Activated T-cell treated with anti-CD3 and anti-CD28 coated beads for 1 hour (primary cell): ENCODE data around the gene ACAT1.
"Not testable (repeated sequence)": the region's sequence is repeated elsewhere in the genome, so short reads cannot be mapped to it uniquely, and the experiment has no call there.

ENCODE experiments used
- DNase-seq: peaks from one replicate; pipeline ENCODE4 v3.0.0-alpha.2; 2020; ENCODE audit warnings: low read depth

The ACAT1 gene

GRCh38 chr11:108121274-108122155 is at the start of gene ACAT1:
Gene ACAT1, plus strand, starts transcription at chr11:108121567. Its CDS starts 40 bp downstream, at chr11:108121607.
- peak; percentile 97 for DNase-seq

DNA sequence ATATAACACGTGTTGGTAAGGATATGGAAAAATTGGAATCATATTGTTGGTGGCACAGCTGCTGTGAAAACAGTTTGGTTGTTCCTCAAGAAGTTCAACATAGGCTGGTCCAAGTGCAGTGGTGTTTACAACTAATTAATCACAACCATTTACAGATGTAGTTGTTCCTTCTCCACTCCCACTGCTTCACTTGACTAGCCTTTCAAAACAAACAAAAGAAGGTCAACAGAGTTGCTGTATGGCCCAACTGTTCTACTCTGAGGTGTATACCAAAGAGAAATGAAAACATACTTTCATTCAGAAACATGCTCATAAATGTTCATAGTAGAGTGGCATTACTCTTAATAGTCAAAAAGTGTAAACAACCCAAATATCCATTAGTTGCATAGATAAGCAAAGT is 36.6 kb upstream of the ACAT1 start:
- no peak for DNase-seq

DNA sequence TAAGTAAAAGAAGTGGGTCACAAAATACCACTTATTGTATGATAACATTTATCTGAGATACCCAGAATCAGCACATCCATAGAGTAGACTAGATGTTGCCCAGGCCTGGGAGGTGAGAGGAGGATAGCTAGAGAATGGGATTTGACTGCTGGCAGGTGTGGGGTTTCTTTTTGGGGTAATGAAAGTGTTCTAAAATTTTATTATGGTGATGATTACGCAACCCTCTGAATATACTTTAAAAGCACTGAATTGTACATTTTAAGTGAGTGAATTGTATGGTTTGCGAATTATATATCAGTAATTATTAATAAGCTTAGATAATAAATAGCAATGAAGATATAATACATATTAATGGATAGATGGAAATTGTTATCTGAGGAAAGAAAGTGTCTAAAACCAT is 35.7 kb upstream of the ACAT1 start:
- DNase-seq = no peak

DNA sequence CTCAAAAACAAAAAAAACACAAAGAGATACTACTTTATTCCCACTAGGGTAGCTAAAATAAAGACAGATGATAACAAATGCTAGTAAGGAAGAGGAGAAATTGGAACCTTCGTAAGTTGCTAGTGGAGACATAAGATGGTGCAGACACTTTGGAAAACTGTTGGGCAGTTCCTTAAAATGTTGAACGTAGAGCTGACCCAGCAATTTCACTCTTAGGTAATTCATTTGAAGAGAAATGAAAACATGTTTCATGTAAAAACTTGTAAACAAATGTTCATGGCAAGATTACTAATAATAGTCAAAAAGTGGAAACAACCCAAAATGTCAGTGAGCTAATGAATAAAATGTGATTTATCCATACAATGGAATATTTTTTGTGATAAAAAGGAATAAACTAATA is 29.2 kb upstream of the ACAT1 start:
- no peak for DNase-seq

DNA sequence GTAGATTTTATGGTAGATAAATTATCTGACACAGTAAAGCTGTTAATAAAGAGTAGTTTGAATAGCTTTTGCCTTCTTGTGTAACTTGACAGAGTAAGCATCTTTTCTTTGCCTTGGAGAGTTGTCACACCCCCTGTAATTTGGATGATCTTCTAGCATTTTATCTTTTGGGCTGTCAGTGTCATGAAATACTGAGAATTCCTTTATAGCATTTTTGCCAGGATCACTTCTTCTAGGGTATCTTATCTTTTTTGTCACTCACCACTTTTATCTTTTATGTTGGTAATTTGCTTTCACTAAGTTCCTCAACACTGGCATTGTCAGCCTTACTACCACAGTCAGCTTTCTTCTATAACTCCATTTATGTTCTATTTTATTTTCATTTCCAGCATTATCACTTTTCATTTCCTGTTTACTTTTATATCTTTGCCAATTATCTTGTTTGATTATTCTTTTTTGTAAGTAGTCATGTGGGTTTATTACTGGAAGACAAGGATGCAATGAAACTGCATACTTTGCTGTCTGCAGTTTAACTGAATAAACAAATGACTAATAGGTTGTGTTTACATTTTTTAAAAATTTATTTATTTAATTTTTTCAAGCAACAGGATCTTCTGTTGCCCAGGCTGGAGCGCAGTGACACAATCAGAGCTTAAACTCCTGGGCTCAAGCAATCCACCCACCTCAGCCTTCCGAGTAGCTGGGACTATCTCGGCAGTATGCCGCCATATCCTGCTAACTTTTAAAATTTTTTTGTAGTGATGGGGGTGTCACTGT is 28.1 kb upstream of the ACAT1 start:
- no peak for DNase-seq

- no peak for DNase-seq
Observed at GRCh38 chr11:108097179-108097578, 24.2 kb upstream of the ACAT1 start.

DNA sequence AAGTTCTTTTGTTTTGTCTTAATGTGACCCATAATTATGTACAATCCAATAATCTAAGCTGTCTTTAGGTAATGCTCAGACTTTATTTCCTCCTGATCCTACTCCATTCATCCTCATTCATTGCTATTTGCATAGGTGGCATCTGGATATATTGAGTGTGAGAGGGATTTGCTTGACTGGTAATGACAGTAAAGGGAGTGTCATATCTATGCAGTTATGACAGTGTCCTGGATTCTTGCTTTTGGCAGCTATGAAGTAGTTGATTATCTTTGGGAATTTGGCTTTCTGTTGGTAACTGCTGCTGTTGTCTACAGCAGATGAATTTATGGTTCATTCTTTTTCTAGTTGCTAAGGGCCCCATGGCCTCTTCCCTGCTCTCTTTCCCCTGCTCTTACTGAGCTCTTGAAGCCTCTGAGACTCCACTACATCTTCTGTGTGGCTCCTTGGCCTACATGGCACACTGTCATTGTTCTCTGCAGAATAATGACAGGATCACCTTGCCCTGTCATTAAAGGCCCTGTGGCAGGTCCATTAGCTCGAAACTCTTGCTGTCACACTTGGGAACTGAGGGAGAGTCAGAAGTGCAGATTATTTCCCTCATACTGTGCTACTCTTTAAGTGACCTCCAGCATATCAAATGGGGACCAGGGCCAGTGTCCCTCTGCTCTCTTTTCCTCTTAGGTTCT is 20.1 kb upstream of the ACAT1 start:
- DNase-seq = no peak

DNA sequence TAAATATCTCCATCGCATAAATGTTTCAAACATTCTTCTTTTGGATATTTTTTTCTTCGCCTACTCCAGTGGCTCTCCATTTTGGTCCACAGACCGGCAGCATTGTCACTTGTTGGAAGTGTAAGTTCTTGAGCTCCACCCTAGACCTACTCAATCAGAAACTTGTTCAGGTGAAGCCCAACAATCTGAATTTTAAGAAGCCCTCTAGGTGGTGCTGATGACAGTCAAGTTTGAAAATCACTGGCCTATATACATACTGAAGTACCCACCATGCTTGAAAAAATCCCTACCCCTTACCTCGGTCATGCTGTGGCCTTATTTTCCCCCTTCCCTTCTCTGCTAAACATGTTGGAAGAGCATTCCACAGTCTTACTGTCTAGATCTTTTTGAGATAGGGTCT is 10.2 kb upstream of the ACAT1 start:
- DNase-seq = no peak

GRCh38 chr11:108112057-108112456 is 9.3 kb upstream of the ACAT1 start:
- DNase-seq = no peak

GRCh38 chr11:108115500-108116140 is 5.7 kb upstream of the ACAT1 start:
- no peak for DNase-seq

DNA sequence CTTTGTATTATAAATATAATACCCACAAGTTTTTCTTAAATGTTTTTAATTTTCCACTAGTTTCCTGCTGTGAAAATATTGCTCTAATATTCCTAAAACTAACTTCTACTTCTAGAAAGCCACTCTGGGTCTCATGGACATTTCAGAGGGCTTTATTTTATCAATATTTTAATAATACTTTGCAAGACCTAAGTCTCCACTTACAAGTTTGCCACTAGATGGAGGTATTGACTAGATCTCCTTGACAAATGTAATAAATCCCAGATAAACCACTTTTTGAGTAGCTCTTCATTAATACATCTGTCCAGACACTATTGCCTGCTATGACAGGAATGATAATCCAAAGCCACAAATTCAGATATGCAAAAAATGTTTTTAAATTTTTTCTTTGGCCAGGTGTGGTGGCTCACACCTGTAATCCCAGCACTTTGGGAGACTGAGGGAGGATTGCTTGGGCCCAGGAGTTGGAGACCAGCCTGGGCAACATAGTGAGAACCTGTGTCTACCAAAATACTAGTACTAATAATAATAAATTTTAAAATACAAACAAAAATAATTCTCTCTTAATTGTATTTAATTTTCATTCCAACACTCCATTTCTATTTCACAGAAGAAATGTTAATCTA is 3.5 kb upstream of the ACAT1 start:
- no peak for DNase-seq

- not testable (repeated sequence) for DNase-seq
Observed at GRCh38 chr11:108120936-108121273, 462 bp upstream of the ACAT1 start.

GRCh38 chr11:108122166-108122628 is 830 bp downstream of the ACAT1 start:
- DNase-seq = no peak

GRCh38 chr11:108125096-108125495 is 3.7 kb downstream of the ACAT1 start:
- no peak for DNase-seq

- DNase-seq = no peak
Observed at GRCh38 chr11:108128772-108129171, 7.4 kb downstream of the ACAT1 start.

- DNase-seq = no peak
Observed at GRCh38 chr11:108131993-108132392, 10.6 kb downstream of the ACAT1 start.

GRCh38 chr11:108132993-108133538 is 11.7 kb downstream of the ACAT1 start:
- DNase-seq = not testable (repeated sequence)

DNA sequence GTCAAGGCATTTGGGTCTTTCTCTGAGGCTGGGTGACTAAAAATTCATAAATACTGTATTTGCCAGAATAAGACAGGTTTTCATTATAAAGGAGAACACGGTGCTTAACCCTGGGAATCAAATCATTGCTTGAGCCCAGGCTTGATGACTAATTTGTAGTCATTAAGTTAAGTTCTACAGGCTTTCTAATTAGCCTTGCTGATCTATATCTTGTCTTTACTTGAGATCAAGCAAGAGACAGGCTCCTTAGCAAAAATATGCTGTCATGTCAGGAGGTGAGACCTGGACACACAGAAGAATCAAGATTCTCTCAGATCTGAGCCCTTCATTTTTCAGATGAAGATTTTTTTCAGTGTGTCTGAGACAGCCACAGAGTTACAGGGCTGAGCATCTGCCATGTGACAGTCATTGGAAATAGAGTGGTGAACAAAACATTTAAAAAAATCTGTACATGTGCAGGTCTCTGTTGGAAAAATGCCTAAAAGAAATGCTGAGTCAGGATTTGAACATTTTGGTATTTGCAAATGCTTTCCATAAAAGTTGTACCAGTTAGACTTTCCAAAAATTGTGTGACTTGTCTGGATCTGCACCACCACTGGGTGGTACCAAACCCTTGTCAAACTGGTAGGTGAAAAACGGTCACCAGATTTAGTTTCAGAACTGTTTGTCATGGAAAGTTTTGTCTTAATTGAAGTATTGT is 14.6 kb downstream of the ACAT1 start:
- DNase-seq = no peak

GRCh38 chr11:108137212-108137611 is 15.8 kb downstream of the ACAT1 start:
- no peak for DNase-seq

DNA sequence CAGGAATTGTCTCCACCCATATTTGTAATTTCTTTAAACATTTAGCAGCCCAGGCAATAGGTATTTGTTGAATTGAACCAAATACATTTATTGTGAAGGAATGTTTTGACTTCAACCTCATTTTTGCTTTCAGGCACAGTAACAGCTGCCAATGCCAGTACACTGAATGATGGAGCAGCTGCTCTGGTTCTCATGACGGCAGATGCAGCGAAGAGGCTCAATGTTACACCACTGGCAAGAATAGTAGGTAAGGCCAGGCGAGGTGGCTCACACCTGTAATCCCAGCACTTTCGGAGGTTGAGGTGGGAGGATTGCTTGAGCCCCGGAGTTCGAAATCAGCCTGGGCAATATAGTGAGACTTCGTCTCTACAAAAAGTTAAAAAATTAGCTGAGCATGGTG is 20.9 kb downstream of the ACAT1 start:
- no peak for DNase-seq

DNA sequence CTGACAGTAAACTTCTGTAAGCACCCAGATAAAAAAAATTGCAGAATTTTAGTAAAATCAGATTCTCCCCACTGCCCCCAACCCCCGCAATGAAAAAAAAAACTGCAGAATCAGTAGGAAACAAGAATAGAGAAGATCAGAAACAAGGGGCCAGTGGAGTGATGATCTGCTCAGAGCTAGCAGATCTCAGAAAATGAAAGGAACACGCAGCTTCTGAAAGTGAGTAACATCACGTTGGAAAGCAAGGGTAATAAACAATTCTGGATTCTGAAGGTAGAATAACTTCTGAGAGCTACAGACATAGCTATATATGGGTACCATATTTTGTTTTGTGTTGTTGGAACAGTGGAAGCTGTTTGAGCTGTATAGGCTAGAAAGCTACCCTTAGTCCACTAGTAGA is 23.2 kb downstream of the ACAT1 start:
- no peak for DNase-seq
